ENCODE measurements around the gene ATF1. TPM values are rescaled to one million over a fixed set of nuclear protein-coding genes. Genes with fewer than 3 reads are reported as not detected.
"Not testable (repeated sequence)": the region's sequence is repeated elsewhere in the genome, so short reads cannot be mapped to it uniquely, and the experiment has no call there.

The ATF1 gene
- total RNA-seq, 1 donor from 2014 or later = 17.7 TPM

DNA sequence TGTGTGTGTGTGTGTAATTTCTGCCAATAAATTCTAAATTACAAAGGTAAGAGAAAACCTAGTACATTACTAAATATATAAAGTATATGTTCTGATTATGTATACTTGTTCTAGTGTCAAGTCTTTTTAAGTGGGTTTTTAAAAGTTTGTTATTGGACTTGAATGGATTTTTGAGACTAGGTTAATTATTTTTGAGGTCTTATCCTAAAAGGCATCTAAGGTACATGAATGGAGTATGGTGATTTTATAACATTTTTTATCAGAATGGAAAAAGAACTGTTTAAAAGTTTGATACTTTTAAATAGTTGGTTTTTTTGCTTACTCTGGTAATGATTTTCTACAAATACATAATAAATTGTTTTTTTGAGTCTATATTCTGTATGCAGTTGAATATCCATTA, 56.3 kb downstream of the ATF1 start:
- Histone ChIP-seq H3K27ac (no peak overlapping the region), H3K36me3 (peaks cover 0 to 40% of the 10 kb centered on the region in 2 donors), H3K4me1 (peaks cover 5% of the 10 kb centered on the region), H3K9me3 (no peaks in the 10 kb centered on the region), H3K27me3 (no peaks in the 10 kb centered on the region), H3K4me3 (no peak overlapping the region)
- no peak for DNase-seq (ENCODE audit: extremely low spot score in 2 of 2)
- TF ChIP-seq, protein P1, sequence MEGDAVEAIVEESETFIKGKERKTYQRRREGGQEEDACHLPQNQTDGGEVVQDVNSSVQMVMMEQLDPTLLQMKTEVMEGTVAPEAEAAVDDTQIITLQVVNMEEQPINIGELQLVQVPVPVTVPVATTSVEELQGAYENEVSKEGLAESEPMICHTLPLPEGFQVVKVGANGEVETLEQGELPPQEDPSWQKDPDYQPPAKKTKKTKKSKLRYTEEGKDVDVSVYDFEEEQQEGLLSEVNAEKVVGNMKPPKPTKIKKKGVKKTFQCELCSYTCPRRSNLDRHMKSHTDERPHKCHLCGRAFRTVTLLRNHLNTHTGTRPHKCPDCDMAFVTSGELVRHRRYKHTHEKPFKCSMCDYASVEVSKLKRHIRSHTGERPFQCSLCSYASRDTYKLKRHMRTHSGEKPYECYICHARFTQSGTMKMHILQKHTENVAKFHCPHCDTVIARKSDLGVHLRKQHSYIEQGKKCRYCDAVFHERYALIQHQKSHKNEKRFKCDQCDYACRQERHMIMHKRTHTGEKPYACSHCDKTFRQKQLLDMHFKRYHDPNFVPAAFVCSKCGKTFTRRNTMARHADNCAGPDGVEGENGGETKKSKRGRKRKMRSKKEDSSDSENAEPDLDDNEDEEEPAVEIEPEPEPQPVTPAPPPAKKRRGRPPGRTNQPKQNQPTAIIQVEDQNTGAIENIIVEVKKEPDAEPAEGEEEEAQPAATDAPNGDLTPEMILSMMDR (IDR thresholded peaks at IDR 0.05) = no peak
- TF ChIP-seq POLR2A (IDR thresholded peaks at IDR 0.05) (no peak), POLR2AphosphoS5 (IDR thresholded peaks at IDR 0.05; ENCODE audit: insufficient read depth in 1 of 2, low read depth in 1 of 2) (no peak)
- intact Hi-C loops (cut with DNase I) = loop anchor here (10.0 kb wide), 2 partner anchors 165 to 525 kb away; partner anchors contain the start of gene CELA1

DNA sequence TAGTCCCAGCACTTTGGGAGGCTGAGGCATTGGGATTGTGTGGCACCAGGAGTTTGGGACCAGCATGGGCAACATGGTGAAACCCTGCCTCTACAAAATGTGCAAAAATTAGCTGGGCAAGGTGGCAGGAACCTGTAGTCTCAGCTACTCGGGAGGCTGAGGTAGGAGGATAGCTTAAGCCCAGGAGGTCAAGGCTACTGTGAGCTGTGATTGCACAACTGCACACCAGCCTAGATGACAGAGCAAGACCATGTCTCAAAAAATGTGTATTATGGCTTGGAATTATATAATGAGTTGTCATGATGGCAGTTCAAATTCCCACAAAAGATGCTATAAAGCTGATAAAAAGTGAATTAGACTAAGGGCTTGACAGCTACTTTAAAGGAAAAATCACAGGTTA, 58.2 kb downstream of the ATF1 start:
- intact Hi-C loops (cut with DNase I) = loop anchor here (10.0 kb wide), 2 partner anchors 163 to 523 kb away; partner anchors contain the start of gene CELA1
- no peak for TF ChIP-seq POLR2AphosphoS5 (IDR thresholded peaks at IDR 0.05; ENCODE audit: insufficient read depth in 1 of 2, low read depth in 1 of 2)
- TF ChIP-seq, protein P1 (IDR thresholded peaks at IDR 0.05) = no peak
- TF ChIP-seq POLR2A (IDR thresholded peaks at IDR 0.05) = no peak
- no peak overlapping the region for H3K4me3 ChIP-seq
- H3K36me3 ChIP-seq = peaks cover 0 to 22% of the 10 kb centered on the region in 2 donors
- H3K4me1 ChIP-seq = peaks cover 15% of the 10 kb centered on the region
- no peak overlapping the region for H3K27ac ChIP-seq
- DNase-seq (ENCODE audit: extremely low spot score in 2 of 2) = no peak
- no peaks in the 10 kb centered on the region for H3K27me3 ChIP-seq
- no peaks in the 10 kb centered on the region for H3K9me3 ChIP-seq

DNA sequence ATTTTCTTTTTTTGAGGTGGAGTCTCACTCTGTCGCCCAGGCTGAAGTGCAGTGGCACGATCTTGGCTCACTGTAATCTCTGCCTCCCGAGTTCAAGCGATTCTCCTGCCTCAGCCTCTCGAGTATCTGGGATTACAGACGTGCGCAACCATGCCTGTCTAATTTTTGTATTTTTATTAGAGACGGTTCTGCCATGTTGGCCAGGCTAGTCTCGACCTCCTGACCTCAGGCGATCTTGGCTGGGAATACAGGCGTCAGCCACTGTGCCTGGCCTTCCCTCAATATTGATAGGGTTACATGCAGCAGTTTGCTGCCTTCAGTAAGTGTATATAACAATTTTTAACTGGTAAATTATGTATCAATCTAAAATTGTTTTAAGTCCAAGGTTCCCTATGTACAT, 59.8 kb downstream of the ATF1 start:
- intact Hi-C loops (cut with DNase I) = loop anchor here (10.0 kb wide), 2 partner anchors 161 to 521 kb away; partner anchors contain the start of gene CELA1
- H3K9me3 ChIP-seq; DNase-seq (ENCODE audit: extremely low spot score in 2 of 2); H3K27me3 ChIP-seq; H3K27ac ChIP-seq; H3K4me3 ChIP-seq: not testable (repeated sequence)
- Histone ChIP-seq H3K36me3 (peaks cover 0 to 11% of the 10 kb centered on the region in 2 donors), H3K4me1 (peaks cover 15% of the 10 kb centered on the region)

DNA sequence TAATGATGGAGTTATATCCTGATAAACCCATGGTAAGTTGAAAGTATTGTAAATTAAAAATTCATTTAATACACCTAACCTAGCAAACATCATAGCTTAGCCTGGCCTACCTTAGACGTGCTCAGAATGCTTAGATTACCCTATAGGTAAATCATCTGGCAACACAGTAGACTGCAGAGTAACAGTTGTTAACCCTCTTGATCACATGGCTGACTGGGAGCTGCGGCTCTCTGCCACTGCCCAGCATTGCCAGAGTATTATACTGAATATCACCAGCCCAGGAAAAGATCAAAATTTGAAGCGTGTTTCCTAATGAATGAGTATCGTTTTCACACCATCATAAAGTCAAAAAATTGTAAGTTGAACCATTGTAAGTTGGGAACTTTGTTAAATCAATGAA, 61.0 kb downstream of the ATF1 start:
- Histone ChIP-seq H3K4me1 (peaks cover 15% of the 10 kb centered on the region), H3K27me3 (no peaks in the 10 kb centered on the region), H3K27ac (peak overlapping the region; percentile 78), H3K4me3 (no peak overlapping the region), H3K9me3 (no peaks in the 10 kb centered on the region), H3K36me3 (peaks cover 0 to 1% of the 10 kb centered on the region in 2 donors)
- intact Hi-C loops (cut with DNase I) = loop anchor here (10.0 kb wide), 2 partner anchors 160 to 520 kb away; partner anchors contain the start of gene CELA1
- DNase-seq (ENCODE audit: extremely low spot score in 2 of 2) = no peak
- TF ChIP-seq POLR2A (IDR thresholded peaks at IDR 0.05) (no peak), POLR2AphosphoS5 (IDR thresholded peaks at IDR 0.05; ENCODE audit: insufficient read depth in 1 of 2, low read depth in 1 of 2) (no peak)
- TF ChIP-seq, protein P1 (IDR thresholded peaks at IDR 0.05) = no peak

DNA sequence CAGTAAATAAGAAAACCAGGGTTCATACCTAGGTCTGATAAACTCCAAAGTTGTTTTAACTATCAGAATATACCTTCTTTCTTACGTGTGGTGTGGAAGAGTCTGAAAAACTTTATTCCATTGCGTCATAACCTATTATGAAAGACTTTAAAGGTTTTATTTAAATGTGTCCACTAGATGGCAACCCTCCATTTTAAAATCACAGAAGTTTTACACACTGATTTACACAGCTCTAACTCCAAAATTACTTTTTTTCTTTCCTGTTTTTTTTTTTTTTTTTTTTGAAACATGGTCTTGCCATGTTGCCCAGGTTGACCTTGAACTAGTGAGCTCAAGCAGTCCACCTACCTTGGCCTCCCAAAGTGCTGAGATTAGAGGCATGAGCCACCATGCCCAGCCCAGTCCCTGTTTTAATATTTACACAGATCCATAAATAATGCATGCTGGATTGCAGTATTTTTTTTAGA, 61.5 kb downstream of the ATF1 start:
- H3K27ac ChIP-seq = peak overlapping the region; percentile 78
- no peak for DNase-seq (ENCODE audit: extremely low spot score in 2 of 2)
- intact Hi-C loops (cut with DNase I) = loop anchor here (10.0 kb wide), 2 partner anchors 159 to 519 kb away; partner anchors contain the start of gene CELA1

More for the DNA sequence above, 61.5 kb downstream of the ATF1 start:
- Histone ChIP-seq H3K4me1 (peaks cover 15% of the 10 kb centered on the region), H3K9me3 (no peaks in the 10 kb centered on the region), H3K4me3 (no peak overlapping the region), H3K27me3 (no peaks in the 10 kb centered on the region), H3K36me3 (no peaks in the 10 kb centered on the region)
- TF ChIP-seq POLR2AphosphoS5 (IDR thresholded peaks at IDR 0.05; ENCODE audit: insufficient read depth in 1 of 2, low read depth in 1 of 2) (peak in 1 of 2 donors; percentile 64), POLR2A (IDR thresholded peaks at IDR 0.05) (no peak)
- TF ChIP-seq, protein P1 (IDR thresholded peaks at IDR 0.05) = peak; percentile 39 to 61 (median 43)
